Measurements from ENCODE around the gene ZNF354C. TPM values are rescaled to one million over a fixed set of nuclear protein-coding genes. Genes with fewer than 3 reads are reported as not detected.
"Not testable (repeated sequence)": the region's sequence is repeated elsewhere in the genome, so short reads cannot be mapped to it uniquely, and the experiment has no call there.

Gene ZNF354C
- total and polyA plus RNA-seq, 10 of the 15 experiments (the other 5 are each of a cell fraction or from before 2014, with no cell fraction given), result 0.01 to 0.03 (median 0.02) TPM; not detected in 7

DNA sequence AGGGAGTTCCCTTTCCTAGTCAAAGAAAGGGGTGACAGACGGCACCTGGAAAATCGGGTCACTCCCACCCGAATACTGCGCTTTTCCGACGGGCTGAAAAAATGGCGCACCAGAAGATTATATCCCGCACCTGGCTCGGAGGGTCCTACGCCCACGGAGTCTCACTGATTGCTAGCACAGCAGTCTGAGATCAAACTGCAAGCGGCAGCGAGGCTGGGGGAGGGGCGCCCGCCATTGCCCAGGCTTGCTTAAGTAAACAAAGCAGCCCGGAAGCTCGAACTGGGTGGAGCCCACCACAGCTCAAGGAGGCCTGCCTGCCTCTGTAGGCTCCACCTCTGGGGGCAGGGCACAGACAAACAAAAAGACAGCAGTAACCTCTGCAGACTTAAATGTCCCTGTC, 41.1 kb downstream of the ZNF354C start:
- H3K4me3 ChIP-seq; ATAC-seq; SMC1A ChIA-PET (ENCODE audit: uncharacterized antibody, unreplicated experiment); BruUV-seq (replicated peaks); H3K27ac ChIP-seq (ENCODE audit: control insufficient read depth, insufficient read depth); H3K36me3 ChIP-seq (ENCODE audit: control insufficient read depth in 2 of 2, insufficient read depth in 2 of 2, low read length in 1 of 2); H2AFZ ChIP-seq (ENCODE audit: control insufficient read depth, low read depth, low read length); RAD21 ChIA-PET (ENCODE audit: unreplicated experiment); intact Hi-C loops (cut with micrococcal nuclease; ENCODE audit: unreplicated experiment); POLR2A ChIA-PET; H4K20me1 ChIP-seq (ENCODE audit: control insufficient read depth, insufficient read depth); H3K4me1 ChIP-seq (ENCODE audit: control insufficient read depth, insufficient read depth, low read length); FAIRE-seq; DNase-seq (ENCODE audit: low read depth, low spot score); H3K4me2 ChIP-seq (ENCODE audit: control insufficient read depth, insufficient read depth); in situ Hi-C loops (cut with MboI); H3K9ac ChIP-seq (ENCODE audit: control insufficient read depth, insufficient read depth, low read length); H3K9me3 ChIP-seq (replicated peaks; ENCODE audit: control insufficient read depth, insufficient read depth, low read length); H3K79me2 ChIP-seq (ENCODE audit: control insufficient read depth, insufficient read depth, low read length); H3K27me3 ChIP-seq (replicated peaks in 1 of 2; ENCODE audit: control insufficient read depth in 2 of 2, insufficient read depth in 2 of 2, low read length in 1 of 2); CTCF ChIA-PET: not testable (repeated sequence)
- 83% methylated on average over 9 of the region's 17 CpGs for WGBS (ENCODE audit: insufficient coverage, insufficient replicate concordance, low lambda C conversion rate, missing lambda C conversion rate)

DNA sequence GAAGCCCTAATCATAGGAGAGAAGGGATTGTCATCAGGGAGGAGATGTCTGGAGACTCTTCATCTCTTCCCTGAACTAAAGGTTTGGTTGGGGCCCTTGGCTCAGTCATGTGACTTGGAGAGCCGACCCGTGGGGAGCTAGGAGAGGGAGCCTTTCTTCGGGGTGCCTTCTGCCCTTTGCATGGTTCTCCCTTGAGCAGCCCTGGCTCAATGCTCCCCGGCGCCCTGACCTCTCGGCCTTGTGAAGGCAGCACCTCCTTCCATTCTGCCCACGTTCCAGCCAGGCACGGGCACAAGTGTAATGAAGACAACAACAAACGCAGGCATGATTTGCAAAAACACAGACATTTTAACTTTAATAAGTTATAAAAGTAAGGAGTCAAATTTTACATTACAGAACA, 50.4 kb downstream of the ZNF354C start:
- Histone ChIP-seq H3K9ac (ENCODE audit: control insufficient read depth, insufficient read depth, low read length) (no peak overlapping the region), H2AFZ (ENCODE audit: control insufficient read depth, low read depth, low read length) (no peak overlapping the region), H3K27ac (ENCODE audit: control insufficient read depth, insufficient read depth) (no peak overlapping the region), H4K20me1 (ENCODE audit: control insufficient read depth, insufficient read depth) (no peaks in the 10 kb centered on the region), H3K36me3 (ENCODE audit: control insufficient read depth in 2 of 2, insufficient read depth in 2 of 2, low read length in 1 of 2) (no peaks in the 10 kb centered on the region), H3K79me2 (ENCODE audit: control insufficient read depth, insufficient read depth, low read length) (no peaks in the 10 kb centered on the region), H3K4me1 (ENCODE audit: control insufficient read depth, insufficient read depth, low read length) (no peaks in the 10 kb centered on the region), H3K9me3 (replicated peaks; ENCODE audit: control insufficient read depth, insufficient read depth, low read length) (no peaks in the 10 kb centered on the region; the same call in 2 of the 3 replicates), H3K27me3 (replicated peaks in 1 of 2; ENCODE audit: control insufficient read depth in 2 of 2, insufficient read depth in 2 of 2, low read length in 1 of 2) (no peaks in the 10 kb centered on the region), H3K4me3 (no peak overlapping the region), H3K4me2 (ENCODE audit: control insufficient read depth, insufficient read depth) (no peak overlapping the region)
- ChIA-PET POLR2A (no interaction called here), CTCF (no interaction called here), SMC1A (ENCODE audit: uncharacterized antibody, unreplicated experiment) (no interaction called here), RAD21 (ENCODE audit: unreplicated experiment) (no interaction called here)
- in situ Hi-C loops (cut with MboI) (no loop called here), intact Hi-C loops (cut with micrococcal nuclease; ENCODE audit: unreplicated experiment) (no loop called here)
- WGBS (ENCODE audit: insufficient coverage, insufficient replicate concordance, low lambda C conversion rate, missing lambda C conversion rate), result 28% methylated on average over 9 of the region's 9 CpGs
- no TSS peak for BruUV-seq (replicated peaks)
- FAIRE-seq, result no peak
- DNase-seq (ENCODE audit: low read depth, low spot score), result no peak
- TF ChIP-seq, protein P1, sequence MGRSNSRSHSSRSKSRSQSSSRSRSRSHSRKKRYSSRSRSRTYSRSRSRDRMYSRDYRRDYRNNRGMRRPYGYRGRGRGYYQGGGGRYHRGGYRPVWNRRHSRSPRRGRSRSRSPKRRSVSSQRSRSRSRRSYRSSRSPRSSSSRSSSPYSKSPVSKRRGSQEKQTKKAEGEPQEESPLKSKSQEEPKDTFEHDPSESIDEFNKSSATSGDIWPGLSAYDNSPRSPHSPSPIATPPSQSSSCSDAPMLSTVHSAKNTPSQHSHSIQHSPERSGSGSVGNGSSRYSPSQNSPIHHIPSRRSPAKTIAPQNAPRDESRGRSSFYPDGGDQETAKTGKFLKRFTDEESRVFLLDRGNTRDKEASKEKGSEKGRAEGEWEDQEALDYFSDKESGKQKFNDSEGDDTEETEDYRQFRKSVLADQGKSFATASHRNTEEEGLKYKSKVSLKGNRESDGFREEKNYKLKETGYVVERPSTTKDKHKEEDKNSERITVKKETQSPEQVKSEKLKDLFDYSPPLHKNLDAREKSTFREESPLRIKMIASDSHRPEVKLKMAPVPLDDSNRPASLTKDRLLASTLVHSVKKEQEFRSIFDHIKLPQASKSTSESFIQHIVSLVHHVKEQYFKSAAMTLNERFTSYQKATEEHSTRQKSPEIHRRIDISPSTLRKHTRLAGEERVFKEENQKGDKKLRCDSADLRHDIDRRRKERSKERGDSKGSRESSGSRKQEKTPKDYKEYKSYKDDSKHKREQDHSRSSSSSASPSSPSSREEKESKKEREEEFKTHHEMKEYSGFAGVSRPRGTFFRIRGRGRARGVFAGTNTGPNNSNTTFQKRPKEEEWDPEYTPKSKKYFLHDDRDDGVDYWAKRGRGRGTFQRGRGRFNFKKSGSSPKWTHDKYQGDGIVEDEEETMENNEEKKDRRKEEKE (IDR thresholded peaks at IDR 0.05), result no peak
- TF ChIP-seq ZSCAN29 (IDR thresholded peaks at IDR 0.05) (no peak), STAT1 (conservative IDR thresholded peaks at IDR 0.05) (no peak), ZNF622 (IDR thresholded peaks at IDR 0.05) (no peak), TCF3 (IDR thresholded peaks at IDR 0.05; ENCODE audit: borderline replicate concordance, insufficient read depth, low read depth, low read length) (no peak)
- ATAC-seq, result no peak
